D341Med (cell line): ENCODE results near the gene PABPC1L.

Experiments
- DNase-seq: peaks from one replicate; pipeline ENCODE4 v3.0.0; 2012; ENCODE audit warnings: low spot score

Gene PABPC1L

DNA sequence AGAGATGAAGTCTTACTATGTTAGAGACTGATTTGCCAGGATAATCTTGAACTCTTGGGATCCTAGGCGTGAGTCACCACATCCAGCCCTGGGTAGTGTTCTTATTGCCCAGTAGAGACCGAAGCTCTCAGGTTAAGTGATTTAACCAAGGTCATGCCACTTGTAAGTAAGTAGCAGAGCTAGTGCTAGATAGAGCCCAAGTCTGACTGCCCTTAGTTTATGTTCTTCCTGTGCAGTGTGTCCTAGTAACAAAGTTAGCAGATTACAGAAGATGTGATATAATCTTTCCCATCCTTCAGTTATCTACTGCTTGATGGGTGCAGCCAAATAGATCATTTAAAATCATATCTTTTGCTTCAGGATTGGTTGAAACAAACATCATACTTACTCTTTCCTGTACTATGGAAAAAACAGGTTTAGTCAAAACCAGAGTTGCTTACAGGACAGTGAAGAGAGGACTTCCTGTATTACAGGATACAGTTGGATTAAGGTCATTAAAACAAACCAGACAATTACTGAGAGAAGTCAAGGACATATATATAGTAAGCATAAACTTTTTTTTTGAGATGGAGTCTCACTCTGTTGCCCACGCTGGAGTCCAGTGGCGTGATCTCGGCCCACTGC lies 9.5 kb upstream of the PABPC1L start:
- DNase-seq = no peak

DNA sequence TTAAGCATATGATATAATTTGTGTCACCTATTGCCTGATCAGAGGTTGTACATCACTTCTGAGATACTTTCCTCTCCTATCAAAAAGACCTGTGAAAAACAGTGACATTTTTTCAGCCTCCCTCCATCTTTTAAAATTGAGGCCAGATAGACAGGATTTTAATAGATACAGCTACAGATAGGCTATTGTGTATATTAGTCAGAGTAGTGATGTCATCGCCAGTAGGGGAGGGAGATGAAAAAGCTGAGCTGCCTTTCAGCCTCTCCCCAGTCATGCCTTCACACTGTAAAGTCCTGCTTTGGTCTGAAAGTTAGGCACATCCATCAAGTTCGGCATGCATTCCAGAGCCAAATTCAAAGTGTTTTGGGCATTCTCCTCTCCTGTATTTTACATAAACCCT lies 7.9 kb upstream of the PABPC1L start:
- no peak for DNase-seq

DNA sequence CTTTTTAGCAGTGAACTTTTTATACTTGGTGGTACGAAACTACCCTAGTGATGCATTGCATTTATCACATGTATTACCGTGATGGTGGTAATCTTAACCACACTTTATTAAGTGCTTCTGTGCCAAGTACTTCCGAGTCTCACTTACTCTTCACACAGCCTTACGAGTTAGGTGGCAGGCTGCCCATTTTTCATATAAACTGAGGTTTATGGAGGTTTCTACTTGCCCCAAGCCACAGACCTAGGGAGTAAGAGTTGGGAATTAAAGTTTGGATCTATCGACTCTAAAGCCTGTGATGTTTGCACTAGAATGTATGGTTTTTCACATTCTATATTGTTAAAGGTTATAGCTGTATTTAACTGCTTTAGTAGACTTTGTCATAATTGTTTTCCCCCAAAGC lies 5.5 kb upstream of the PABPC1L start:
- DNase-seq = no peak

DNA sequence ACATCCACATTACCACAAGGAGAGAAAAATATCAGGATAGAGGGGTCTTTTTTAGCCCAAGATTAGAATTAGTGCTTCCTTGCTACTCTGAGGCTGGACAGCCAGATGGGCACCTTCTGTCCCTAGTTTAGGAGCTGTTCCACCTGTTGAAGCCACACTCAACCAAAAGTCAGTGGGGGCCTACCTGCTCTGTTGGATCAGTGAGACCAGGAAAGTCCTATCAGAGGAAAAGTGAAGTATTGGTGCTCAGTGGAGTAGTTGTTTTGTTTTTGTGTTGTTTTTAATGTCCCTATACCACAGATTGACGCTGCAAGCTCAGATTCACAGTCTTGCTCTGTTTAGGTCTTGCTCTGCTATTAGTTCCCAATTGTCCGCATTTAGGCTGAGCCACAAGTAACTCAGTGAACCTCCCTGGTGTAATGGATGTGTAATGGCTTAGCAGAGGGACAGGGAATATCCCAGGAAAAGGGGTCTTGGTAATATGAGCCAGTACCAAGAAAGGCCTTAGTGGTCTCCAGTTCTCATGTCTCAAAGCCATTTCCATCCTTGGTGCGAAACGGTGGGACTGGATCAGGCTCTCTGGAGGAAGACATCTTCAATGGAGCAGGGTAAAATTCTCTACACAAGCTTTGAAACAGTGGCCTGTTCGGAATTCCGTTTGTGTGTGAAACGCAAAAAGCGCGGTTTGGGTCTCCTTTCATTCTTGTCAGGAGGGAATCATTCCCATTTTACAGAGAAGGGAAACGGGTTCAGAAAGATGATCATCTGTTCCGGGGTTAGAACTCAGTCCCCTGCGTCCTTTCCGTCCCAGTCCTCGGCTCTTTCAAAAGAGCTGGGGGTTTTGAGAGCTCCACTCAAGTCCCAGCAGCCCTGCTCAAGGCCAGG lies 631 bp upstream of the PABPC1L start:
- no peak for DNase-seq

GRCh38 chr20:44910690-44911262 lies 916 bp downstream of the PABPC1L start:
- DNase-seq = no peak

DNA sequence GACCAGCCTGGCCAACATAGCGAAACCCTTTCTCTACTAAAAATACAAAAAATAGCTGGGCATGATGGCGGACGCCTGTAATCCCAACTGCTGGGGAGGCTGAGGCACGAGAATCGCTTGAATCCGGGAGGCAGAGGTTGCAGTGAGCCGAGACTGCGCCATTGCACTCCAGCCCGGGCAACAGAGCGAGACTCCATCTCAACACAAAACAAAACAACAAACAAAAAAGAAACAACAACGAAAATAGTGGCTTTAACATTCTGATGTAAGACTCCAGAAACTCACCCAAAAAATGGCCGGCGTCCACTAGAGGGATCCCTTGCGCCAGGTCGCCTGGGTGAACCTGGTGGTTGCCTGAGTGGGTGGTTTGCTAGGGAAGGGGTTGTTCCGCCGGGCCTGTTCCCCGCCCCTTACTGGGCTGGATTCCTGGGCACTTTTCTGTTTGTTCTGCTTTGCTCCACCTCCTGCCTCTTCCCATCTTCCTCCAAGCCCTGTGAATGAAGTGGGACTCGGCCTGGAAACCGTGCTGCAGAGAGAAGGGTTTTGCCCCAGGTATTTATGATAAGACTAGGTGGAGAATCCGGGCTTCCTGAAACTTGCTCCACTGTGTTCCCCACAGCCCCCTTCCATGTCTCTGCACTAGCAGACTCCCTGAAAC lies 1.5 kb downstream of the PABPC1L start:
- DNase-seq = peak; percentile 74

DNA sequence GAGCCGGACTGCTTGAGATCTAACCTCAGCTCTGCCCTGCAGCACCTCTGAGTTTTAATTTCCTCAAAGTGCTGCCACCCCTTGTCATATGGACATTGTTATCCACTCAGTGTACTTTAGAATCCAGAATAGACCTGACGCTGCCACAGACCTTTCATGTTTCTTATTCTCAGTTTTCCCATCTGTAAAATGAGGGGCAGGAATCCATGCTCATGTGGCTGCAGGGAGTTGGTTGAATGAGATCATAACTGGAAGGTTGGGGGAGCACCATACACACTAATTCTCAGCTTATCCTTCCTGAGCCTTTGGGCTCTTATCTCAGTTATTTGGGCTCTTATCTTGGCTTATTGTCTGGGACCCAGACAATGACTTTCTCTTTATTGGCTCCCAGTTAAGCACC lies 2.3 kb downstream of the PABPC1L start:
- DNase-seq = no peak

- DNase-seq = no peak
These were observed 5.1 kb downstream of the PABPC1L start for GRCh38 chr20:44914924-44915323.

GRCh38 chr20:44916586-44916985 lies 6.7 kb downstream of the PABPC1L start:
- no peak for DNase-seq

DNA sequence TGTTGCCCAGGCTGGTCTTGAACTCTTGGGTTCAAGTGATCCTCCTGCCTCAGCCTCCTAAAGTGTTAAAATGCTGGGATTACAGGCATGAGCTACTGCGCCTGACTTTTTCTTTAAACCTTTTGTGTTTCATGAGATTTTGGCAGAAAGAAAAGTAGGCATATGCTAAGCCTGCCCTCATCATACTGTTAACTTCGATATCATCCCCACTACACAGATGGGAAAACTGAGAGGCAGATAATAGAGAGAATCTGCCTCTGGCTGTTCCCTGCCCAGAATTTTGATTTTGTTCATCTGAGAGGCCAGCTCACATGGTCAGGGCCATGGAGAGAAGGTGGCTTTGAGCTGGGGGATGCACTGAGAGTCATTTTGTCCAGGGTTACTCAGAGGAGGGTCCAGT lies 7.5 kb downstream of the PABPC1L start:
- no peak for DNase-seq

DNA sequence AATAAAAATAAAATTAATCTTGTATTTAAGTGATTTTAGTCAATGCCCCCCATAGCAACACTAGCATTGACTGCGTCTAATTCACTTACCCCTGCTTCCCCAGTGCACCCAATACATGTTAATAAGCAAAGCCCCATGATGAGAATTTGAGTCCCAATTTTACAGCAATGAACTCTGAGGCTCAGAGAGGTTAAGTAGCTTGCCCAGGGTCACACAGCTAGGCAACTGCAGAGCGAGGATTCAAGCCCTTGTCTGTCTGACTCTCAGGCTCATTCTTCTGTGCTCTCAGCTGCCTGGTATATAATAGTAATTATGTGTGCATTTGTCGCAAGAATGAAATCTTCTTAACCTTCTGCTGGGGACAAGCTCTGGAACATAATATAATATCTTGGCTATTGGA lies 8.5 kb downstream of the PABPC1L start:
- no peak for DNase-seq

DNA sequence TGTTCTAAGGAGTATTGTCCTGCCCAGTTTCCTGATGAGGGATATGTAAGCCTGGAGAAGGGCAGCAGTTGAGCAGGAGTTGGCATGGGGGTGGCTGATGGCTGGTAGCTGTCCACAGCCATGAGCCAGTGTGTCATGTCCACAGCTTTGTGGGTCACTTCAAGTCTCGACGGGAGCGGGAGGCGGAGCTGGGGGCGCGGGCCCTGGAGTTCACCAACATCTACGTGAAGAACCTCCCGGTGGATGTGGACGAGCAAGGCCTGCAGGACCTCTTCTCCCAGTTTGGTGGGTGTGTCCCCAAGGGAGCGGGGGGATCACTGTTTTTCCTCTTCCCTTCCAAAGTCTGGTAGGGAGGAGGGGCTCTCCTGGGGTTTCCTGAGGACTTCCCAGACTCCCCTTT lies 8.9 kb downstream of the PABPC1L start:
- DNase-seq = no peak

GRCh38 chr20:44921447-44921846 lies 11.6 kb downstream of the PABPC1L start:
- DNase-seq = no peak

GRCh38 chr20:44924541-44924940 lies 14.7 kb downstream of the PABPC1L start:
- DNase-seq = no peak

DNA sequence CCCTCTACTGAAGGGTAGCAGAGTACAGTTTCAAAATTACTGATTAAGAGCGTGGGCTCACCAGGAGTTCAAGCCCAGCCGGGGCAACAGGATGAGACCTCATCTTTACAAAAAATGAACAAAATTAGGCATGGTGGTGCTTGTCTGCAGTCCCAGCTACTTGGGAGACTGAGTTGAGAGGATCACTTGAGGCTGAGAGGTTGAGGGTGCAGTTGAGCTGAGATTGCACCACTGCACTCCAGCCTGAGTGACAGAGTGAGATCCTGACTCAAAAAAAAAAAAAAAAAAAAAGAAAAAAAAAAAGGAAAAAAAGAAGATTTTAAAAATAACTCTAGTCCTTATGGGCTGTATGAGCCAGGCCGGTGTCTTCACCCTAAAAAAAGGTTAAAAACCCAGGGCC lies 18.7 kb downstream of the PABPC1L start:
- DNase-seq = no peak

GRCh38 chr20:44930517-44931168 lies 20.8 kb downstream of the PABPC1L start:
- DNase-seq = no peak

DNA sequence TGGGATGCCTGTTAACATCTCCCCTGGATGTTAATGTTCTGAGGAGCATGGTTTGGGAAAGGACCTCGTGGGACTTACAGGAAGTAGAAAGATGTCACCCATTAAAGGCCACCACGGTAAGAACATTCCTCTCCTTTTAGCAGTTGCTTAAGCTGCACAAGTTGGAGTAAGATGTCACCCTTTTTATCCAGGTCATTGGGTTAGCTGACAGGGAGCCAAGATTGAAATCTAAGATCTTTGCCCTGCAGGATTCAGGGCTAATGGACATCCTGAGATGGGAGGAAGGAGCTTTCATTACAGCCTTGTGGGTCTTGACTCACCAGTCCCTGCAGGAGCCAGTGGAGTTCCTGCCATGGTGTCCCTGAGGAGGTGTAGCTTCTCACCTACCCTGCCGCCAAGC lies 22.1 kb downstream of the PABPC1L start:
- DNase-seq = no peak

DNA sequence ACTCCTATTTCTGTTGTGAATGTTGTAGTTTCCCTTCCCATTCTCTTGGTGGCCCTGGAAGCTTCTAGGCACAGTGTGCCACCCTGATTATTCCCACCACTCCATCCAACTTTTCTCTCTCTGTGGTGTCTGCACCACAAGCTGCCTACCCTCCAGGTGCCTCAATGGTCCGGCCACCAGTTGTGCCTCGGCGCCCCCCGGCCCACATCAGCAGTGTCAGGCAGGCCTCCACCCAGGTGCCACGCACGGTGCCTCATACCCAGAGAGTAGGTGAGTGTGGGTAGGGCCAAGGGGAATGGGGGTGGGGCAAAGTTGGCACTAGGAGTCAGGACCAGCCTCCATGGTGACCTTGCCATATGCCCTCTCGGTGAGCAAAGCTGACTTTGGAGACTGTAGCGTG lies 23.1 kb downstream of the PABPC1L start:
- no peak for DNase-seq

DNA sequence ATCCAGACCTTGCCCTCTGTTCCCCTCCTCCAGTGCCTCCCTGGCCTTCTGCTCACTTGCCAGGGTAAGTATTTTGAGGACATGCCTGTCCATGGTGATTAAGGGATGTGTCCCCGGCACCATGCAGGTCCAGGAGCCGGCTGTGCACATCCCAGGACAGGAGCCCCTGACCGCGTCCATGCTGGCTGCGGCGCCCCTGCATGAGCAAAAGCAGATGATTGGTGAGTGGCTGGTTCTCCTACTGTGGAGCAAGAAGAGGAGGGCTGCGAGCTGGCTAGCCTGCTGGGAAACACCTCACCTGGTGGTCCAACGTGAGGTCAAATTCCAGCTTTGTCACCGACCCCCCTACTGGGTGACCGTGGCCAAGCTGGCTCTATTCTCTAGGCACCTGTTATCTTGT lies 26.6 kb downstream of the PABPC1L start:
- DNase-seq = no peak

GRCh38 chr20:44938637-44939036 lies 28.8 kb downstream of the PABPC1L start:
- no peak for DNase-seq

- DNase-seq = no peak
These were observed 31.3 kb downstream of the PABPC1L start for GRCh38 chr20:44941120-44941691.
